Measurements from ENCODE around the gene SLC38A1. TPM values are rescaled to one million over a fixed set of nuclear protein-coding genes. Genes with fewer than 3 reads are reported as not detected.

SLC38A1 gene
- total RNA-seq, 1 donor from 2014 or later = 314 TPM

- ChIA-PET CTCF (no interaction called here), POLR2A (no interaction called here)
- Mint-ChIP-seq H3K27me3 (no peaks in the 10 kb centered on the region), H3K9me3 (peaks cover 30% of the 10 kb centered on the region), H3K27ac (no peak overlapping the region), H3K4me3 (no peak overlapping the region), H3K36me3 (ENCODE audit: low read depth) (peaks cover 24% of the 10 kb centered on the region), H3K4me1 (no peaks in the 10 kb centered on the region)
- TF ChIP-seq CTCF (IDR thresholded peaks at IDR 0.05) = no peak
- intact Hi-C loops (cut with micrococcal nuclease) = no loop called here
- DNase-seq (no peak), ATAC-seq (ENCODE audit: low read depth) (no peak)
Measured at GRCh38 chr12:46282829-46283228, 14.0 kb upstream of the SLC38A1 start.

- CTCF ChIA-PET = no interaction called here
- Mint-ChIP-seq H3K27ac (no peak overlapping the region), H3K27me3 (no peaks in the 10 kb centered on the region), H3K9me3 (peaks cover under 1% of the 10 kb centered on the region), H3K4me1 (peaks cover 1% of the 10 kb centered on the region), H3K36me3 (ENCODE audit: low read depth) (peaks cover 15% of the 10 kb centered on the region), H3K4me3 (no peak overlapping the region)
- DNase-seq (no peak), ATAC-seq (ENCODE audit: low read depth) (no peak)
- no peak for TF ChIP-seq CTCF (IDR thresholded peaks at IDR 0.05)
- POLR2A ChIA-PET = no interaction called here
- intact Hi-C loops (cut with micrococcal nuclease) = no loop called here
Measured at GRCh38 chr12:46276756-46277155, 7.9 kb upstream of the SLC38A1 start.

GRCh38 chr12:46271863-46272262 lies 3.0 kb upstream of the SLC38A1 start:
- peaks cover 11% of the 10 kb centered on the region for H3K36me3 Mint-ChIP-seq (ENCODE audit: low read depth)
- CTCF ChIA-PET = no interaction called here
- intact Hi-C loops (cut with micrococcal nuclease) = no loop called here
- POLR2A ChIA-PET = no interaction called here
- no peak for ATAC-seq (ENCODE audit: low read depth)
- no peak for TF ChIP-seq CTCF (IDR thresholded peaks at IDR 0.05)
- no peak overlapping the region for H3K4me3 Mint-ChIP-seq
- no peaks in the 10 kb centered on the region for H3K27me3 Mint-ChIP-seq
- H3K4me1 Mint-ChIP-seq = peaks cover 18% of the 10 kb centered on the region
- no peaks in the 10 kb centered on the region for H3K9me3 Mint-ChIP-seq
- DNase-seq = no peak
- H3K27ac Mint-ChIP-seq = no peak overlapping the region

GRCh38 chr12:46269429-46270241 lies 792 bp upstream of the SLC38A1 start:
- intact Hi-C loops (cut with micrococcal nuclease) = loop anchor here (1.0 to 5.0 kb wide), 11 partner anchors 34 to 1438 kb away; partner anchors contain the start of genes ARID2, RPAP3 and SCAF11
- H3K27ac Mint-ChIP-seq = no peak overlapping the region
- POLR2A ChIA-PET = interaction anchor here (0.6 to 5.7 kb wide), 44 partner anchors 8 to 1440 kb away, joined by 3 to 154 read pairs (median 5); partner anchors contain the start of genes ARID2, SCAF11 and SLC38A2

More at GRCh38 chr12:46269429-46270241, 792 bp upstream of the SLC38A1 start:
- ATAC-seq (ENCODE audit: low read depth) (peak; percentile 38), DNase-seq (peak; percentile 57)
- Mint-ChIP-seq H3K4me3 (no peak overlapping the region), H3K27me3 (no peaks in the 10 kb centered on the region), H3K4me1 (peaks cover 18% of the 10 kb centered on the region), H3K9me3 (no peaks in the 10 kb centered on the region), H3K36me3 (ENCODE audit: low read depth) (peaks cover 2% of the 10 kb centered on the region)
- CTCF ChIA-PET = interaction anchor here (0.8 to 3.0 kb wide), 13 partner anchors 8 to 392 kb away, joined by 3 to 10 read pairs (median 4); no protein-coding TSS in a partner anchor
- no peak for TF ChIP-seq CTCF (IDR thresholded peaks at IDR 0.05)
